Measurements from ENCODE around the gene AGBL4. TPM values are rescaled to one million over a fixed set of nuclear protein-coding genes. Genes with fewer than 3 reads are reported as not detected.

AGBL4 gene
- total and polyA plus RNA-seq, 2 of the 4 experiments (the other 2 are of a cell fraction): not detected

- Histone ChIP-seq H3K9me3 (ENCODE audit: control insufficient read depth, insufficient read depth, low read length) (no peaks in the 10 kb centered on the region), H3K36me3 (ENCODE audit: control insufficient read depth, insufficient read depth, low read length) (no peaks in the 10 kb centered on the region), H2AK5ac (ENCODE audit: low read depth, low read length) (no peak overlapping the region), H4K20me1 (ENCODE audit: insufficient read depth, low read length) (no peaks in the 10 kb centered on the region), H3K79me1 (ENCODE audit: low read depth in 1 of 2, low read length in 2 of 2) (no peaks in the 10 kb centered on the region), H2BK120ac (ENCODE audit: low read depth, low read length) (no peak overlapping the region), H3K9me1 (ENCODE audit: insufficient read depth, low read length) (no peaks in the 10 kb centered on the region), H3K23ac (ENCODE audit: low read depth, low read length) (no peak overlapping the region), H3K27ac (ENCODE audit: insufficient read depth, low read length) (no peak overlapping the region), H3K27me3 (ENCODE audit: control insufficient read depth, insufficient read depth, low read length) (no peaks in the 10 kb centered on the region), H3K14ac (replicated peaks; ENCODE audit: low read depth, low read length) (no peak overlapping the region), H3K4ac (ENCODE audit: low read depth, low read length) (no peak overlapping the region), H3K4me2 (ENCODE audit: low read depth, low read length) (no peak overlapping the region), H2AFZ (replicated peaks; ENCODE audit: low read length, poor library complexity) (no peak overlapping the region), H2BK15ac (ENCODE audit: low read depth, low read length) (no peak overlapping the region), H3K4me1 (ENCODE audit: control insufficient read depth, insufficient read depth, low read length) (no peaks in the 10 kb centered on the region), H4K91ac (ENCODE audit: insufficient read depth, low read depth, low read length) (no peak overlapping the region), H3K9ac (ENCODE audit: low read depth, low read length) (no peak overlapping the region), H4K8ac (ENCODE audit: low read depth in 2 of 2, low read length in 2 of 2) (no peak overlapping the region), H2BK5ac (ENCODE audit: low read depth, low read length, poor library complexity, severe bottlenecking) (no peak overlapping the region), H3K4me3 (ENCODE audit: insufficient read depth, low read depth, low read length) (no peak overlapping the region), H3K18ac (ENCODE audit: low read depth, low read length) (no peak overlapping the region), H4K5ac (ENCODE audit: low read depth, low read length) (no peak overlapping the region), H2BK20ac (ENCODE audit: low read depth, low read length) (no peak overlapping the region), H3K56ac (ENCODE audit: extremely low read depth, insufficient read depth, low read length) (no peak overlapping the region), H2AK9ac (replicated peaks; ENCODE audit: low read depth, low read length, poor library complexity) (no peak overlapping the region)
- no TSS peak for BruUV-seq (replicated peaks)
- no CpG with 5 or more reads among the region's 1 CpG for WGBS, 2 experiments (ENCODE audit: extremely low coverage in 2 of 2, insufficient read length in 1 of 2)
- intact Hi-C loops (cut with micrococcal nuclease) (no loop called here), dilution Hi-C loops (cut with HindIII; ENCODE audit: low sequenced_read_pairs, unreplicated experiment) (no loop called here), in situ Hi-C loops (cut with MboI; ENCODE audit: low sequenced_read_pairs) (loop anchor here (10.0 kb wide), 1 partner anchor 1673 kb away; no protein-coding TSS in a partner anchor)
- ChIA-PET CTCF (no interaction called here), POLR2A (ENCODE audit: unreplicated experiment) (no interaction called here)
- DNase-seq: no peak
- ATAC-seq (ENCODE audit: low read depth): no peak
- no peak for TF ChIP-seq SMC3 (IDR thresholded peaks at IDR 0.05; ENCODE audit: low read depth, low read length)
- TF ChIP-seq RAD21 (IDR thresholded peaks at IDR 0.05; ENCODE audit: low read length): no peak
- no peak for TF ChIP-seq RFX5 (IDR thresholded peaks at IDR 0.05; ENCODE audit: low read depth, low read length)
- no peak for TF ChIP-seq USF2 (IDR thresholded peaks at IDR 0.05; ENCODE audit: low read depth, low read length)
- no peak for TF ChIP-seq CHD1 (IDR thresholded peaks at IDR 0.05; ENCODE audit: low read depth, low read length)
- no peak for TF ChIP-seq ELK1 (IDR thresholded peaks at IDR 0.05; ENCODE audit: borderline replicate concordance, low read depth, low read length)
These were observed 1352.2 kb downstream of the AGBL4 start for GRCh38 chr1:48671578-48671977.
